ENCODE results near the gene NRL.

DNA sequence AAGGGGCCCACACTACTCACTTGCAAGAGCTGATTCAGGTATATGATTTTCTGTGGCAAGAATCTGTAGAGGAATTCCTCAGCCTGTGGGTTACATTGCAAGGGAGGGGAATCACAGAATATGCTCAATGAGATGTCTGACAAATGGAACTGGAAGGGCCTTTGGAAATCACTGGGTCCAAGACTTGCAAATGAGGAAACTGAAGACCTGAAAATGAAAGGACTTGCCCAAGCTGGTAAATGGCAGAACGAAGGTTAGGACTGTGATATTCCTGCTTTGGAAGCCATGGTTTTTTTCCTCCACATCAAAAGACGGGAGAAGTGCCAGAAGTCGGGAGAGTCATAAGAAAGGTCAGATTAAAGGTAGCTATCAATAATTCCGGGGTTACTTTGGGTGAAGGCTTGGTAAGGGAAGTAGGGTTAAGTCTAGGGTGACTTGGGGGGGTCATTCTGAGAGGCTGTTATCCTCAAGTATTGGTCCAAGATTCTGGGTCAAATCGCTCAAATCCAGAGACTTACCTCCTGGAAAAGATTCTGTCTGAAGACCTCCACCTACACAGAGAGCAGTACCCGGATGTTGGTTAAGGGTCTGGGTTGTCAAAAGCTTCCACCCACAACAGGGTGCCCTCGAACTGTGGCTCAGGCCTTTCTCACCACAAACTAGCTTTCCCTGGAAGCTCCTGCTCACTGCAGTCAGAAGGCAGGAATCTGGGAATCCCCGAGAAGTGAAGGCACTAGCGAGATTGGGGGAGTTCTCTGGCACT lies 31.1 kb upstream of the NRL start:
- TF ChIP-seq, protein P1, sequence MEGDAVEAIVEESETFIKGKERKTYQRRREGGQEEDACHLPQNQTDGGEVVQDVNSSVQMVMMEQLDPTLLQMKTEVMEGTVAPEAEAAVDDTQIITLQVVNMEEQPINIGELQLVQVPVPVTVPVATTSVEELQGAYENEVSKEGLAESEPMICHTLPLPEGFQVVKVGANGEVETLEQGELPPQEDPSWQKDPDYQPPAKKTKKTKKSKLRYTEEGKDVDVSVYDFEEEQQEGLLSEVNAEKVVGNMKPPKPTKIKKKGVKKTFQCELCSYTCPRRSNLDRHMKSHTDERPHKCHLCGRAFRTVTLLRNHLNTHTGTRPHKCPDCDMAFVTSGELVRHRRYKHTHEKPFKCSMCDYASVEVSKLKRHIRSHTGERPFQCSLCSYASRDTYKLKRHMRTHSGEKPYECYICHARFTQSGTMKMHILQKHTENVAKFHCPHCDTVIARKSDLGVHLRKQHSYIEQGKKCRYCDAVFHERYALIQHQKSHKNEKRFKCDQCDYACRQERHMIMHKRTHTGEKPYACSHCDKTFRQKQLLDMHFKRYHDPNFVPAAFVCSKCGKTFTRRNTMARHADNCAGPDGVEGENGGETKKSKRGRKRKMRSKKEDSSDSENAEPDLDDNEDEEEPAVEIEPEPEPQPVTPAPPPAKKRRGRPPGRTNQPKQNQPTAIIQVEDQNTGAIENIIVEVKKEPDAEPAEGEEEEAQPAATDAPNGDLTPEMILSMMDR (IDR thresholded peaks at IDR 0.05; ENCODE audit: low read length) = no peak
- TF ChIP-seq EZH2 (optimal IDR thresholded peaks at IDR 0.05; ENCODE audit: low read depth, low read length) (no peak), EZH2phosphoT487 (IDR thresholded peaks at IDR 0.05; ENCODE audit: low read length) (no peak)

All from MM.1S (cell line).